GM23338 (cell line): ENCODE results near the gene SORBS1. TPM values are rescaled to one million over a fixed set of nuclear protein-coding genes. Genes with fewer than 3 reads are reported as not detected.

Experiments
- ATAC-seq: fragments of 200-7000 bp; cut with Tn5 transposase; 3 replicates; pipeline ENCODE4 v1.9.1; 2020
- DNase-seq: peaks from one replicate; pipeline ENCODE4 v3.0.0-alpha.2; 2015; ENCODE audit warnings: low spot score
- H2AFZ ChIP-seq: fragments of 200-600 bp; sonication (generic); 2 replicates; pipeline ENCODE4 v1.8.0; 2016; ENCODE audit warnings: antibody characterized with exemption, mild to moderate bottlenecking, moderate library complexity
- H3F3A ChIP-seq: fragments of 200-600 bp; sonication (generic); replicated peaks from 2 replicates; pipeline ENCODE4 v1.8.0; 2017; ENCODE audit warnings: antibody characterized with exemption, mixed run types, low read depth
- H3K27ac ChIP-seq: fragments of 200-600 bp; sonication (generic); 2 replicates; pipeline ENCODE4 v1.6.1; 2016; ENCODE audit warnings: low read depth
- H3K27me3 ChIP-seq: fragments of 200-600 bp; sonication (generic); 2 replicates; pipeline ENCODE4 v1.8.0; 2016; ENCODE audit warnings: mild to moderate bottlenecking, mixed run types, moderate library complexity; ENCODE audit not compliant: insufficient read depth
- H3K36me3 ChIP-seq: fragments of 200-600 bp; sonication (generic); 2 replicates; pipeline ENCODE4 v1.8.0; 2016; ENCODE audit warnings: mild to moderate bottlenecking; ENCODE audit not compliant: insufficient read depth
- H3K4me1 ChIP-seq: fragments of 200-600 bp; sonication (generic); 2 replicates; pipeline ENCODE4 v1.8.0; 2016; ENCODE audit warnings: mild to moderate bottlenecking, moderate library complexity; ENCODE audit not compliant: insufficient read depth
- H3K4me2 ChIP-seq: fragments of 200-600 bp; sonication (generic); 2 replicates; pipeline ENCODE4 v1.7.1; 2017; ENCODE audit warnings: mixed run types
- H3K4me3 ChIP-seq: fragments of 200-600 bp; sonication (generic); 2 replicates; pipeline ENCODE4 v1.6.1; 2016; ENCODE audit warnings: mixed run types
- H3K79me2 ChIP-seq: fragments of 200-600 bp; sonication (generic); replicated peaks from 2 replicates; pipeline ENCODE4 v1.8.0; 2017; ENCODE audit warnings: mild to moderate bottlenecking; ENCODE audit not compliant: insufficient read depth
- H3K9me2 ChIP-seq: fragments of 200-600 bp; sonication (generic); 2 replicates; pipeline ENCODE4 v1.8.0; 2017; ENCODE audit not compliant: insufficient read depth
- H4K20me1 ChIP-seq: fragments of 200-600 bp; sonication (generic); replicated peaks from 2 replicates; pipeline ENCODE4 v1.8.0; 2017; ENCODE audit warnings: mild to moderate bottlenecking; ENCODE audit not compliant: insufficient read depth
- H3K27ac Mint-ChIP-seq: 2 replicates; pipeline ENCODE4 v1.8.0; 2020; ENCODE audit warnings: inconsistent platforms, mild to moderate bottlenecking, moderate library complexity, mixed read lengths
- H3K27me3 Mint-ChIP-seq: 3 replicates; pipeline ENCODE4 v1.8.0; 2022; ENCODE audit warnings: low read depth, mild to moderate bottlenecking, moderate library complexity, mixed read lengths, inconsistent platforms; ENCODE audit not compliant: insufficient read depth, poor library complexity
- H3K36me3 Mint-ChIP-seq: 3 replicates; pipeline ENCODE4 v1.8.0; 2021; ENCODE audit warnings: low read depth, mild to moderate bottlenecking, inconsistent platforms, moderate library complexity, mixed read lengths
- H3K4me1 Mint-ChIP-seq: 3 replicates; pipeline ENCODE4 v1.8.0; 2020; ENCODE audit warnings: mild to moderate bottlenecking, inconsistent platforms, mixed read lengths
- H3K4me3 Mint-ChIP-seq: 3 replicates; pipeline ENCODE4 v1.8.0; 2021; ENCODE audit warnings: moderate library complexity, mild to moderate bottlenecking, inconsistent platforms, mixed read lengths
- H3K9me3 Mint-ChIP-seq: 3 replicates; pipeline ENCODE4 v1.8.0; 2020; ENCODE audit warnings: moderate library complexity, mild to moderate bottlenecking, inconsistent platforms, mixed read lengths
- EZH2 ChIP-seq: fragments of 200-600 bp; sonication (generic); IDR thresholded peaks from one replicate; pipeline ENCODE4 v1.8.0; 2017; ENCODE audit warnings: antibody characterized with exemption, mild to moderate bottlenecking, low read depth; ENCODE audit not compliant: unreplicated experiment
- EZH2phosphoT487 ChIP-seq: fragments of 200-600 bp; sonication (generic); IDR thresholded peaks from one replicate; pipeline ENCODE4 v1.8.1; 2018; ENCODE audit warnings: antibody characterized with exemption; ENCODE audit not compliant: unreplicated experiment
- JUNB ChIP-seq: IDR thresholded peaks from one replicate; pipeline ENCODE4 v1.6.1; 2016; ENCODE audit warnings: antibody characterized with exemption; ENCODE audit not compliant: unreplicated experiment
- NANOG ChIP-seq: IDR thresholded peaks from 2 replicates; pipeline ENCODE4 v1.6.1; 2016; ENCODE audit warnings: antibody characterized with exemption, borderline replicate concordance
- ZNF114 ChIP-seq: fragments of 250-450 bp; sonication (Bioruptor Pico); IDR thresholded peaks from 2 replicates; pipeline ENCODE4 v1.5.0; 2020; ENCODE audit warnings: mild to moderate bottlenecking, moderate library complexity
- ZNF331 ChIP-seq: fragments of 250-450 bp; sonication (Bioruptor Pico); IDR thresholded peaks from 2 replicates; pipeline ENCODE4 v1.5.0; 2020; ENCODE audit warnings: low read depth, mild to moderate bottlenecking, moderate library complexity
- polyA plus RNA-seq: library from polyadenylated mRNA; unstranded; fragments of >200 nt; fragmentation: Nextera tagmentation; extraction: Ambion mirVana; gene quantifications from 2 replicates; pipeline ENCODE4 v1.2.1, GENCODE V29; 2016
- total RNA-seq: library from RNA; depleted of rRNA; stranded (reverse); fragments of >200 nt; shearing (Covaris generic); gene quantifications from 2 replicates; pipeline ENCODE4 v1.2.3, GENCODE V29; 2014
- TF ChIP-seq, protein P1 (sequence below): IDR thresholded peaks from 2 replicates; pipeline ENCODE4 v1.6.1; 2016; ENCODE audit warnings: antibody characterized with exemption
- TF ChIP-seq, protein P2 (sequence below): fragments of 250-450 bp; sonication (Bioruptor Pico); IDR thresholded peaks from 2 replicates; pipeline ENCODE4 v1.5.0; 2020; ENCODE audit warnings: mild to moderate bottlenecking, moderate library complexity
- TF ChIP-seq, protein P3 (sequence below), 2 experiments: fragments of 200-600 bp in 1 of 2; sonication (generic) in 1 of 2; conservative IDR thresholded peaks; 2 replicates each; pipeline versions ENCODE4 v1.5.1 to v1.6.1; 2016 to 2017; ENCODE audit warnings: antibody characterized with exemption in 2 of 2, low read depth in 2 of 2, mild to moderate bottlenecking in 2 of 2, moderate library complexity in 1 of 2

The SORBS1 gene
- total and polyA plus RNA-seq, 2 experiments from 2014 or later: 47.7 to 51.5 TPM

GRCh38 chr10:95330966-95331453, 230.2 kb downstream of the SORBS1 start:
- Mint-ChIP-seq H3K27ac (no peak overlapping the region), H3K4me3 (no peak overlapping the region), H3K4me1 (peaks cover 7% of the 10 kb centered on the region; the same call in 2 of the 3 replicates), H3K9me3 (no peaks in the 10 kb centered on the region), H3K27me3 (peaks cover 2% of the 10 kb centered on the region), H3K36me3 (no peaks in the 10 kb centered on the region)
- ATAC-seq (no peak), DNase-seq (no peak)
- TF ChIP-seq JUNB: no peak
- Histone ChIP-seq H3K4me3 (no peak overlapping the region), H3K27ac (no peak overlapping the region), H3K9me2 (no peaks in the 10 kb centered on the region), H3K36me3 (no peaks in the 10 kb centered on the region), H2AFZ (no peak overlapping the region), H3K27me3 (no peaks in the 10 kb centered on the region), H3K79me2 (no peaks in the 10 kb centered on the region), H3K4me1 (peaks cover 8% of the 10 kb centered on the region; the same call in 1 of the 2 replicates), H3K4me2 (no peak overlapping the region), H3F3A (0 out of 2 replicates have a peak, but pooled peaks cover 3% of the 10 kb centered on the region), H4K20me1 (no peaks in the 10 kb centered on the region)

DNA sequence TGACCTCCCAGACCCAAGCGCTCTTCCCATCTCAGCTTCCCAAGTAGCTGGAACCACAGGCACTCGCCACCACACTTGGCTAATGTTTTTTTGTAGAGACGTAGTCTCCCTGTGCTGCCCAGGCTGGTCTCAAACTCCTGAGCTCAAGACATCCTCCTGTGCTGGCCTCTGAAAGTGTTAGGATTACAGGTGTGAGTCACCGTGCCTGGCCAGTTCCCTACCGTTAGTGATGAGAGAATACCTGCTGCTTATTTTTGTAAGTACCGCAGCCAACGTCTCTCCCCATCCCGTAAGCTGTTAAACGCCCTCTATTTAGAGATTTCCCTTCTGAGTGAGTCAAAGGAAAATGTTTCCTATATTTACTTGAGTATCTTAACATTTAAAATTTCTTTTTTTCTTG, 231.9 kb downstream of the SORBS1 start:
- peaks cover 8% of the 10 kb centered on the region; the same call in 1 of the 2 replicates for H3K4me1 ChIP-seq
- H3F3A ChIP-seq: no peaks in the 10 kb centered on the region
- Mint-ChIP-seq H3K27ac (no peak overlapping the region), H3K4me1 (peaks cover 8% of the 10 kb centered on the region; the same call in 2 of the 3 replicates), H3K27me3 (no peaks in the 10 kb centered on the region), H3K9me3 (no peaks in the 10 kb centered on the region), H3K4me3 (no peak overlapping the region), H3K36me3 (no peaks in the 10 kb centered on the region)
- H3K4me3 ChIP-seq: no peak overlapping the region
- DNase-seq (no peak), ATAC-seq (peak; percentile 46)
- H3K9me2 ChIP-seq: no peaks in the 10 kb centered on the region
- H3K79me2 ChIP-seq: no peaks in the 10 kb centered on the region
- no peaks in the 10 kb centered on the region for H3K36me3 ChIP-seq
- H4K20me1 ChIP-seq: no peaks in the 10 kb centered on the region
- H3K27me3 ChIP-seq: no peaks in the 10 kb centered on the region
- no peak overlapping the region for H3K27ac ChIP-seq
- no peak overlapping the region for H3K4me2 ChIP-seq
- H2AFZ ChIP-seq: no peak overlapping the region
- TF ChIP-seq NANOG (no peak), EZH2phosphoT487 (no peak), ZNF114 (CRISPR knock-in tag) (no peak), ZNF331 (CRISPR knock-in tag) (no peak), EZH2 (no peak)
- TF ChIP-seq, protein P1, sequence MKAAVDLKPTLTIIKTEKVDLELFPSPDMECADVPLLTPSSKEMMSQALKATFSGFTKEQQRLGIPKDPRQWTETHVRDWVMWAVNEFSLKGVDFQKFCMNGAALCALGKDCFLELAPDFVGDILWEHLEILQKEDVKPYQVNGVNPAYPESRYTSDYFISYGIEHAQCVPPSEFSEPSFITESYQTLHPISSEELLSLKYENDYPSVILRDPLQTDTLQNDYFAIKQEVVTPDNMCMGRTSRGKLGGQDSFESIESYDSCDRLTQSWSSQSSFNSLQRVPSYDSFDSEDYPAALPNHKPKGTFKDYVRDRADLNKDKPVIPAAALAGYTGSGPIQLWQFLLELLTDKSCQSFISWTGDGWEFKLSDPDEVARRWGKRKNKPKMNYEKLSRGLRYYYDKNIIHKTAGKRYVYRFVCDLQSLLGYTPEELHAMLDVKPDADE: no peak
- TF ChIP-seq, protein P2, sequence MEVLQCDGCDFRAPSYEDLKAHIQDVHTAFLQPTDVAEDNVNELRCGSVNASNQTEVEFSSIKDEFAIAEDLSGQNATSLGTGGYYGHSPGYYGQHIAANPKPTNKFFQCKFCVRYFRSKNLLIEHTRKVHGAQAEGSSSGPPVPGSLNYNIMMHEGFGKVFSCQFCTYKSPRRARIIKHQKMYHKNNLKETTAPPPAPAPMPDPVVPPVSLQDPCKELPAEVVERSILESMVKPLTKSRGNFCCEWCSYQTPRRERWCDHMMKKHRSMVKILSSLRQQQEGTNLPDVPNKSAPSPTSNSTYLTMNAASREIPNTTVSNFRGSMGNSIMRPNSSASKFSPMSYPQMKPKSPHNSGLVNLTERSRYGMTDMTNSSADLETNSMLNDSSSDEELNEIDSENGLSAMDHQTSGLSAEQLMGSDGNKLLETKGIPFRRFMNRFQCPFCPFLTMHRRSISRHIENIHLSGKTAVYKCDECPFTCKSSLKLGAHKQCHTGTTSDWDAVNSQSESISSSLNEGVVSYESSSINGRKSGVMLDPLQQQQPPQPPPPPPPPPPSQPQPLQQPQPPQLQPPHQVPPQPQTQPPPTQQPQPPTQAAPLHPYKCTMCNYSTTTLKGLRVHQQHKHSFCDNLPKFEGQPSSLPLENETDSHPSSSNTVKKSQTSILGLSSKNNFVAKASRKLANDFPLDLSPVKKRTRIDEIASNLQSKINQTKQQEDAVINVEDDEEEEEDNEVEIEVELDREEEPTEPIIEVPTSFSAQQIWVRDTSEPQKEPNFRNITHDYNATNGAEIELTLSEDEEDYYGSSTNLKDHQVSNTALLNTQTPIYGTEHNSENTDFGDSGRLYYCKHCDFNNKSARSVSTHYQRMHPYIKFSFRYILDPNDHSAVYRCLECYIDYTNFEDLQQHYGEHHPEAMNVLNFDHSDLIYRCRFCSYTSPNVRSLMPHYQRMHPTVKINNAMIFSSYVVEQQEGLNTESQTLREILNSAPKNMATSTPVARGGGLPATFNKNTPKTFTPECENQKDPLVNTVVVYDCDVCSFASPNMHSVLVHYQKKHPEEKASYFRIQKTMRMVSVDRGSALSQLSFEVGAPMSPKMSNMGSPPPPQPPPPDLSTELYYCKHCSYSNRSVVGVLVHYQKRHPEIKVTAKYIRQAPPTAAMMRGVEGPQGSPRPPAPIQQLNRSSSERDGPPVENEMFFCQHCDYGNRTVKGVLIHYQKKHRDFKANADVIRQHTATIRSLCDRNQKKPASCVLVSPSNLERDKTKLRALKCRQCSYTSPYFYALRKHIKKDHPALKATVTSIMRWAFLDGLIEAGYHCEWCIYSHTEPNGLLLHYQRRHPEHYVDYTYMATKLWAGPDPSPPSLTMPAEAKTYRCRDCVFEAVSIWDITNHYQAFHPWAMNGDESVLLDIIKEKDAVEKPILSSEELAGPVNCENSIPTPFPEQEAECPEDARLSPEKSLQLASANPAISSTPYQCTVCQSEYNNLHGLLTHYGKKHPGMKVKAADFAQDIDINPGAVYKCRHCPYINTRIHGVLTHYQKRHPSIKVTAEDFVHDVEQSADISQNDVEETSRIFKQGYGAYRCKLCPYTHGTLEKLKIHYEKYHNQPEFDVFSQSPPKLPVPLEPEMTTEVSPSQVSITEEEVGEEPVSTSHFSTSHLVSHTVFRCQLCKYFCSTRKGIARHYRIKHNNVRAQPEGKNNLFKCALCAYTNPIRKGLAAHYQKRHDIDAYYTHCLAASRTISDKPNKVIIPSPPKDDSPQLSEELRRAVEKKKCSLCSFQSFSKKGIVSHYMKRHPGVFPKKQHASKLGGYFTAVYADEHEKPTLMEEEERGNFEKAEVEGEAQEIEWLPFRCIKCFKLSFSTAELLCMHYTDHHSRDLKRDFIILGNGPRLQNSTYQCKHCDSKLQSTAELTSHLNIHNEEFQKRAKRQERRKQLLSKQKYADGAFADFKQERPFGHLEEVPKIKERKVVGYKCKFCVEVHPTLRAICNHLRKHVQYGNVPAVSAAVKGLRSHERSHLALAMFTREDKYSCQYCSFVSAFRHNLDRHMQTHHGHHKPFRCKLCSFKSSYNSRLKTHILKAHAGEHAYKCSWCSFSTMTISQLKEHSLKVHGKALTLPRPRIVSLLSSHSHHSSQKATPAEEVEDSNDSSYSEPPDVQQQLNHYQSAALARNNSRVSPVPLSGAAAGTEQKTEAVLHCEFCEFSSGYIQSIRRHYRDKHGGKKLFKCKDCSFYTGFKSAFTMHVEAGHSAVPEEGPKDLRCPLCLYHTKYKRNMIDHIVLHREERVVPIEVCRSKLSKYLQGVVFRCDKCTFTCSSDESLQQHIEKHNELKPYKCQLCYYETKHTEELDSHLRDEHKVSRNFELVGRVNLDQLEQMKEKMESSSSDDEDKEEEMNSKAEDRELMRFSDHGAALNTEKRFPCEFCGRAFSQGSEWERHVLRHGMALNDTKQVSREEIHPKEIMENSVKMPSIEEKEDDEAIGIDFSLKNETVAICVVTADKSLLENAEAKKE (CRISPR knock-in tag): no peak
- TF ChIP-seq, protein P3, sequence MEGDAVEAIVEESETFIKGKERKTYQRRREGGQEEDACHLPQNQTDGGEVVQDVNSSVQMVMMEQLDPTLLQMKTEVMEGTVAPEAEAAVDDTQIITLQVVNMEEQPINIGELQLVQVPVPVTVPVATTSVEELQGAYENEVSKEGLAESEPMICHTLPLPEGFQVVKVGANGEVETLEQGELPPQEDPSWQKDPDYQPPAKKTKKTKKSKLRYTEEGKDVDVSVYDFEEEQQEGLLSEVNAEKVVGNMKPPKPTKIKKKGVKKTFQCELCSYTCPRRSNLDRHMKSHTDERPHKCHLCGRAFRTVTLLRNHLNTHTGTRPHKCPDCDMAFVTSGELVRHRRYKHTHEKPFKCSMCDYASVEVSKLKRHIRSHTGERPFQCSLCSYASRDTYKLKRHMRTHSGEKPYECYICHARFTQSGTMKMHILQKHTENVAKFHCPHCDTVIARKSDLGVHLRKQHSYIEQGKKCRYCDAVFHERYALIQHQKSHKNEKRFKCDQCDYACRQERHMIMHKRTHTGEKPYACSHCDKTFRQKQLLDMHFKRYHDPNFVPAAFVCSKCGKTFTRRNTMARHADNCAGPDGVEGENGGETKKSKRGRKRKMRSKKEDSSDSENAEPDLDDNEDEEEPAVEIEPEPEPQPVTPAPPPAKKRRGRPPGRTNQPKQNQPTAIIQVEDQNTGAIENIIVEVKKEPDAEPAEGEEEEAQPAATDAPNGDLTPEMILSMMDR (conservative IDR thresholded peaks at IDR 0.05; ENCODE audit: low read depth in 2 of 2): no peak
